ENCODE results near the gene GXYLT1. TPM values are rescaled to one million over a fixed set of nuclear protein-coding genes. Genes with fewer than 3 reads are reported as not detected.
A peak's percentile ranks its signal among the peaks of the same experiment; 100 is the strongest.

GXYLT1 gene
- total RNA-seq, 1 experiment from 2014 or later = 9.0 TPM

DNA sequence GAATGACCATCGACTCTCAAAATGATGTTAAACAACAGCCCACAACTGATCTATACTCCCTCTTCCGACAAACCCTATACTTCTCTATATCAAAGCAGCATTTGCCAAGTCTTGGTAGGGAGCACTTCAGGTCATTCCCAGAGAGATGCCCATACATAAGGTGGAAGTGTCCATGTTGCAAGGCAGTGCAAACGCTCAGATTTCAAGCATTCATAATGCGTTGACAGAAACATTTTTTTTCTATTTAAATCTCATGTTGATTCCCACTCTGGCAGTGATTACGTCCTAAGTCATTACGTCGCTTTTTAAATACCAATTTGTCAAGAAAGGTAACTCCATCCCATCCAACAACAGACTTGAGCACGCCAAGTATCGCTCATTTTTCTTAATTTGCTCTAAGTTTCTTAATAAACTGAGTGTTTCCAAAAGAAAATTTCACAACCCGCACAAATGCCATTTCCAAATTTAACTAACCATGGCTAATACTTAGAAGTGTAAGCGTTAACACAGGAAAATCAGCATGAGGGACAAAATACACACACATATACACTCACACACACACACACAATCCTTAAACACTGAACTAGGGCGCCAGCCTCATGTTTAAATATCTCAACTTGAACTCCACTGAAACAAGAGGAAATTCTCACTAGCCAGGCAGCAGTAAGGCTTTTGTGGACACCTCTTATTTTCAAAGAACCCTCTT is 1.1 kb downstream of the GXYLT1 start:
- Histone ChIP-seq H3K9me3 (ENCODE audit: control insufficient read depth in 1 of 2, insufficient read depth in 1 of 2, low read depth in 1 of 2, low read length in 2 of 2) (no peaks in the 10 kb centered on the region), H3K4me1 (ENCODE audit: control insufficient read depth in 1 of 2, insufficient read depth in 2 of 2, low read length in 2 of 2) (peaks cover 7 to 27% of the 10 kb centered on the region in 2 experiments; a peak in 3 of 4 replicates), H3K4me2 (ENCODE audit: low read length) (peak overlapping the region; percentile 83), H2AFZ (ENCODE audit: low read depth, low read length, poor library complexity, severe bottlenecking) (no peak overlapping the region), H3K27ac (ENCODE audit: low read depth, low read length) (peak overlapping the region; percentile 88), H3K9ac (ENCODE audit: low read length) (peak overlapping the region; percentile 70), H3K4me3 (replicated peaks in 1 of 2; ENCODE audit: low read depth in 1 of 2, low read length in 2 of 2) (peak overlapping the region; percentile 67 to 80), H3K36me3 (ENCODE audit: control insufficient read depth in 1 of 2, insufficient read depth in 2 of 2, low read length in 2 of 2) (no peaks in the 10 kb centered on the region), H3K27me3 (ENCODE audit: insufficient read depth, low read length) (no peaks in the 10 kb centered on the region), H4K20me1 (ENCODE audit: insufficient read depth) (peaks cover 14% of the 10 kb centered on the region; the same call in 1 of the 2 replicates), H3K79me2 (ENCODE audit: insufficient read depth, low read length) (peaks cover 54% of the 10 kb centered on the region), H3K9me2 (ENCODE audit: insufficient read depth) (no peaks in the 10 kb centered on the region)
- RAD21 ChIA-PET (ENCODE audit: low non-redundant PET in 1 of 2, low total read pairs in 2 of 2, uncharacterized antibody in 2 of 2, unreplicated experiment in 2 of 2) = no interaction called here
- CTCF ChIA-PET = no interaction called here
- DNase-seq (ENCODE audit: low read depth, low spot score) = no peak
- TF ChIP-seq ELF1 (IDR thresholded peaks at IDR 0.05; ENCODE audit: borderline replicate concordance, low read depth) = no peak
- TF ChIP-seq EGR1 (IDR thresholded peaks at IDR 0.05; ENCODE audit: low read depth) = no peak
- TF ChIP-seq, protein P1, sequence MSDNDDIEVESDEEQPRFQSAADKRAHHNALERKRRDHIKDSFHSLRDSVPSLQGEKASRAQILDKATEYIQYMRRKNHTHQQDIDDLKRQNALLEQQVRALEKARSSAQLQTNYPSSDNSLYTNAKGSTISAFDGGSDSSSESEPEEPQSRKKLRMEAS (IDR thresholded peaks at IDR 0.05) = no peak
- no peak for TF ChIP-seq SRF (IDR thresholded peaks at IDR 0.05; ENCODE audit: low read depth)
- TF ChIP-seq, protein P2, sequence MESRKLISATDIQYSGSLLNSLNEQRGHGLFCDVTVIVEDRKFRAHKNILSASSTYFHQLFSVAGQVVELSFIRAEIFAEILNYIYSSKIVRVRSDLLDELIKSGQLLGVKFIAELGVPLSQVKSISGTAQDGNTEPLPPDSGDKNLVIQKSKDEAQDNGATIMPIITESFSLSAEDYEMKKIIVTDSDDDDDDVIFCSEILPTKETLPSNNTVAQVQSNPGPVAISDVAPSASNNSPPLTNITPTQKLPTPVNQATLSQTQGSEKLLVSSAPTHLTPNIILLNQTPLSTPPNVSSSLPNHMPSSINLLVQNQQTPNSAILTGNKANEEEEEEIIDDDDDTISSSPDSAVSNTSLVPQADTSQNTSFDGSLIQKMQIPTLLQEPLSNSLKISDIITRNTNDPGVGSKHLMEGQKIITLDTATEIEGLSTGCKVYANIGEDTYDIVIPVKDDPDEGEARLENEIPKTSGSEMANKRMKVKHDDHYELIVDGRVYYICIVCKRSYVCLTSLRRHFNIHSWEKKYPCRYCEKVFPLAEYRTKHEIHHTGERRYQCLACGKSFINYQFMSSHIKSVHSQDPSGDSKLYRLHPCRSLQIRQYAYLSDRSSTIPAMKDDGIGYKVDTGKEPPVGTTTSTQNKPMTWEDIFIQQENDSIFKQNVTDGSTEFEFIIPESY (IDR thresholded peaks at IDR 0.05; ENCODE audit: extremely low read depth, insufficient replicate concordance, low read length) = no peak
- TF ChIP-seq, protein P3, sequence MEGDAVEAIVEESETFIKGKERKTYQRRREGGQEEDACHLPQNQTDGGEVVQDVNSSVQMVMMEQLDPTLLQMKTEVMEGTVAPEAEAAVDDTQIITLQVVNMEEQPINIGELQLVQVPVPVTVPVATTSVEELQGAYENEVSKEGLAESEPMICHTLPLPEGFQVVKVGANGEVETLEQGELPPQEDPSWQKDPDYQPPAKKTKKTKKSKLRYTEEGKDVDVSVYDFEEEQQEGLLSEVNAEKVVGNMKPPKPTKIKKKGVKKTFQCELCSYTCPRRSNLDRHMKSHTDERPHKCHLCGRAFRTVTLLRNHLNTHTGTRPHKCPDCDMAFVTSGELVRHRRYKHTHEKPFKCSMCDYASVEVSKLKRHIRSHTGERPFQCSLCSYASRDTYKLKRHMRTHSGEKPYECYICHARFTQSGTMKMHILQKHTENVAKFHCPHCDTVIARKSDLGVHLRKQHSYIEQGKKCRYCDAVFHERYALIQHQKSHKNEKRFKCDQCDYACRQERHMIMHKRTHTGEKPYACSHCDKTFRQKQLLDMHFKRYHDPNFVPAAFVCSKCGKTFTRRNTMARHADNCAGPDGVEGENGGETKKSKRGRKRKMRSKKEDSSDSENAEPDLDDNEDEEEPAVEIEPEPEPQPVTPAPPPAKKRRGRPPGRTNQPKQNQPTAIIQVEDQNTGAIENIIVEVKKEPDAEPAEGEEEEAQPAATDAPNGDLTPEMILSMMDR (IDR thresholded peaks at IDR 0.05 in 2 of 3, conservative IDR thresholded peaks at IDR 0.05 in 1 of 3; ENCODE audit: borderline replicate concordance in 1 of 3, insufficient read depth in 1 of 3, low read depth in 2 of 3, low read length in 2 of 3) = no peak
- no peak for TF ChIP-seq FOSL1 (IDR thresholded peaks at IDR 0.05; ENCODE audit: low read depth)
- no peak for TF ChIP-seq POLR2AphosphoS5 (IDR thresholded peaks at IDR 0.05; ENCODE audit: low read depth, low read length)
- TF ChIP-seq EZH2phosphoT487 (IDR thresholded peaks at IDR 0.05; ENCODE audit: borderline replicate concordance) = no peak
- TF ChIP-seq, protein P4, sequence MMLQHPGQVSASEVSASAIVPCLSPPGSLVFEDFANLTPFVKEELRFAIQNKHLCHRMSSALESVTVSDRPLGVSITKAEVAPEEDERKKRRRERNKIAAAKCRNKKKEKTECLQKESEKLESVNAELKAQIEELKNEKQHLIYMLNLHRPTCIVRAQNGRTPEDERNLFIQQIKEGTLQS (IDR thresholded peaks at IDR 0.05) = no peak
- TF ChIP-seq RAD21 (IDR thresholded peaks at IDR 0.05; ENCODE audit: low read depth) = no peak
- TF ChIP-seq CEBPB (IDR thresholded peaks at IDR 0.05; ENCODE audit: low read depth) = no peak
- TF ChIP-seq POLR2A (IDR thresholded peaks at IDR 0.05; ENCODE audit: borderline replicate concordance, extremely low read depth, insufficient read depth, insufficient read length) = no peak
- no peak for TF ChIP-seq JUND (IDR thresholded peaks at IDR 0.05)
- no peak for TF ChIP-seq EZH2 (IDR thresholded peaks at IDR 0.05)
- TF ChIP-seq, protein P5, sequence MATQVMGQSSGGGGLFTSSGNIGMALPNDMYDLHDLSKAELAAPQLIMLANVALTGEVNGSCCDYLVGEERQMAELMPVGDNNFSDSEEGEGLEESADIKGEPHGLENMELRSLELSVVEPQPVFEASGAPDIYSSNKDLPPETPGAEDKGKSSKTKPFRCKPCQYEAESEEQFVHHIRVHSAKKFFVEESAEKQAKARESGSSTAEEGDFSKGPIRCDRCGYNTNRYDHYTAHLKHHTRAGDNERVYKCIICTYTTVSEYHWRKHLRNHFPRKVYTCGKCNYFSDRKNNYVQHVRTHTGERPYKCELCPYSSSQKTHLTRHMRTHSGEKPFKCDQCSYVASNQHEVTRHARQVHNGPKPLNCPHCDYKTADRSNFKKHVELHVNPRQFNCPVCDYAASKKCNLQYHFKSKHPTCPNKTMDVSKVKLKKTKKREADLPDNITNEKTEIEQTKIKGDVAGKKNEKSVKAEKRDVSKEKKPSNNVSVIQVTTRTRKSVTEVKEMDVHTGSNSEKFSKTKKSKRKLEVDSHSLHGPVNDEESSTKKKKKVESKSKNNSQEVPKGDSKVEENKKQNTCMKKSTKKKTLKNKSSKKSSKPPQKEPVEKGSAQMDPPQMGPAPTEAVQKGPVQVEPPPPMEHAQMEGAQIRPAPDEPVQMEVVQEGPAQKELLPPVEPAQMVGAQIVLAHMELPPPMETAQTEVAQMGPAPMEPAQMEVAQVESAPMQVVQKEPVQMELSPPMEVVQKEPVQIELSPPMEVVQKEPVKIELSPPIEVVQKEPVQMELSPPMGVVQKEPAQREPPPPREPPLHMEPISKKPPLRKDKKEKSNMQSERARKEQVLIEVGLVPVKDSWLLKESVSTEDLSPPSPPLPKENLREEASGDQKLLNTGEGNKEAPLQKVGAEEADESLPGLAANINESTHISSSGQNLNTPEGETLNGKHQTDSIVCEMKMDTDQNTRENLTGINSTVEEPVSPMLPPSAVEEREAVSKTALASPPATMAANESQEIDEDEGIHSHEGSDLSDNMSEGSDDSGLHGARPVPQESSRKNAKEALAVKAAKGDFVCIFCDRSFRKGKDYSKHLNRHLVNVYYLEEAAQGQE (IDR thresholded peaks at IDR 0.05; ENCODE audit: low read depth) = no peak
- no peak for TF ChIP-seq YY1 (IDR thresholded peaks at IDR 0.05; ENCODE audit: extremely low read depth, insufficient replicate concordance, low read depth, low read length)
- no peak for TF ChIP-seq CBX3 (IDR thresholded peaks at IDR 0.05; ENCODE audit: low read depth)
- no peak for TF ChIP-seq ZFX (IDR thresholded peaks at IDR 0.05)
- POLR2A ChIA-PET = no interaction called here
- intact Hi-C loops (cut with micrococcal nuclease) = loop anchor here (2.0 kb wide), 1 partner anchor 93 kb away; no protein-coding TSS in a partner anchor
- BruUV-seq (replicated peaks) = TSS peak; percentile 62
- ATAC-seq = no peak

All from HCT116 (cell line).